Common myeloid progenitor, CD34-positive (primary cell): Measurements from ENCODE around the gene ACOT13.
"Not testable (repeated sequence)": the region's sequence is repeated elsewhere in the genome, so short reads cannot be mapped to it uniquely, and the experiment has no call there.

Experiments used
- CTCF ChIA-PET: fragments of 350-600 bp; sonication (Branson Sonifier 250); formaldehyde crosslinking; loops from one replicate; lab custom pipeline; 2021; ENCODE audit warnings: antibody characterized with exemption; lab: Charles Lee
- POLR2A ChIA-PET: fragments of 350-600 bp; sonication (Branson Sonifier 250); formaldehyde crosslinking; loops from one replicate; lab custom pipeline; 2021; ENCODE audit warnings: antibody characterized with exemption; lab: Charles Lee
- DNase-seq, 3 donors: peaks; one replicate each; pipeline versions ENCODE4 v3.0.0 to v3.0.0-alpha.2; 2013
- H3K27ac ChIP-seq, 2 experiments: 1 replicate in 1 of 2; 2 replicates in 1 of 2; pipeline ENCODE4 v1.7.0; 2013; ENCODE audit warnings: inconsistent platforms in 2 of 2, low read length in 2 of 2, mild to moderate bottlenecking in 2 of 2, low read depth in 1 of 2, moderate library complexity in 1 of 2; ENCODE audit not compliant: severe bottlenecking in 2 of 2, insufficient read depth in 1 of 2, poor library complexity in 1 of 2
- H3K27me3 ChIP-seq, 5 experiments: replicated peaks in 2 of 5; 1 replicate in 3 of 5; 2 replicates in 2 of 5; pipeline versions ENCODE4 v1.6.1 to v1.7.0; 2013; ENCODE audit warnings: low read length in 4 of 5, mild to moderate bottlenecking in 2 of 5, moderate library complexity in 2 of 5, inconsistent platforms in 1 of 5; ENCODE audit not compliant: insufficient read depth in 5 of 5, control insufficient read depth in 4 of 5
- H3K36me3 ChIP-seq, 4 experiments: 1 replicate in 2 of 4; 2 replicates in 2 of 4; pipeline versions ENCODE4 v1.6.1 to v1.7.0; 2013; ENCODE audit warnings: low read length in 3 of 4, control low read depth in 1 of 4, mild to moderate bottlenecking in 1 of 4; ENCODE audit not compliant: control insufficient read depth in 4 of 4, insufficient read depth in 4 of 4
- H3K4me1 ChIP-seq, 4 experiments: 1 replicate in 3 of 4; 2 replicates in 1 of 4; pipeline versions ENCODE4 v1.6.1 to v1.7.1; 2013; ENCODE audit warnings: low read length in 3 of 4, mild to moderate bottlenecking in 3 of 4, control low read depth in 1 of 4, inconsistent platforms in 1 of 4, moderate library complexity in 1 of 4; ENCODE audit not compliant: control insufficient read depth in 4 of 4, insufficient read depth in 4 of 4; ENCODE audit errors: control extremely low read depth in 1 of 4
- H3K4me3 ChIP-seq, 7 experiments: 1 replicate in 4 of 7; 2 replicates in 3 of 7; pipeline versions ENCODE4 v1.5.1 to v1.7.0; 2013; ENCODE audit warnings: mild to moderate bottlenecking in 7 of 7, low read length in 6 of 7, moderate library complexity in 6 of 7, inconsistent platforms in 2 of 7, low read depth in 2 of 7, control low read depth in 1 of 7; ENCODE audit not compliant: insufficient read depth in 4 of 7, control insufficient read depth in 1 of 7; ENCODE audit errors: extremely low read depth in 1 of 7
- H3K9me3 ChIP-seq, 5 experiments: 1 replicate in 4 of 5; 2 replicates in 1 of 5; pipeline versions ENCODE4 v1.6.1 to v1.7.1; 2013; ENCODE audit warnings: low read length in 4 of 5, mild to moderate bottlenecking in 2 of 5, inconsistent platforms in 1 of 5, low read depth in 1 of 5, moderate library complexity in 1 of 5; ENCODE audit not compliant: control insufficient read depth in 4 of 5, insufficient read depth in 2 of 5; ENCODE audit errors: control extremely low read depth in 1 of 5
- WGBS: methylation state at CpG from one replicate; pipeline ENCODE4 v1.1.5; 2013; ENCODE audit not compliant: insufficient coverage; 5-methylcytosine and 5-hydroxymethylcytosine counted together

ACOT13 gene

DNA sequence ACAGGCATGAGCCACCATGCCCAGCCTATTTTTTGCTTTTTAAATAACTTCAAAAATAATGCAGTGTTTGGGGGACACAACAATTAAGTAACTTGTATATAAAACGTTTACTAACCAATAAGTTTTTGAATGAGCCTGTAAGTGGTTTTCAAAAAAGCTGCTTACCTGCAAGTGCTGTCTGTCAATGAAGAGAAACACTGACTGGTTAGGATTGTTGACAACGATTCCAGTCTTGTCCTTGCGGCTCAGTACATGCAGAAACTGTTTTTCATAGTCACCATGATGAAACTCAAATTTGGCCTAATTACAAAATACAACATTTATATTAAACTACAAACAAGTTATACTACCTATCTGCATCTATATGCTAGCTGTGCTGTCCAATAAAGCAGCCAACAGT is 41.7 kb downstream of the ACOT13 start:
- Histone ChIP-seq H3K4me3 (no peak overlapping the region), H3K4me1 (peaks cover 0 to 4% (median 1%) of the 10 kb centered on the region in 4 experiments), H3K27ac (no peak overlapping the region), H3K27me3 (no peaks in the 10 kb centered on the region), H3K9me3 (no peaks in the 10 kb centered on the region), H3K36me3 (peaks cover 32 to 95% (median 65%) of the 10 kb centered on the region in 4 experiments)
- CTCF ChIA-PET = interaction anchor here (1.0 kb wide), 1 partner anchor 38 kb away, joined by 3 read pairs; no protein-coding TSS in a partner anchor
- no peak for DNase-seq
- 96% methylated on average over 3 of the region's 3 CpGs for WGBS
- POLR2A ChIA-PET = no interaction called here

GRCh38 chr6:24709014-24709711 is 42.3 kb downstream of the ACOT13 start:
- Histone ChIP-seq H3K4me3 (no peak overlapping the region), H3K36me3 (peaks cover 31 to 95% (median 64%) of the 10 kb centered on the region in 4 experiments), H3K27ac (no peak overlapping the region), H3K27me3 (no peaks in the 10 kb centered on the region), H3K9me3 (no peaks in the 10 kb centered on the region), H3K4me1 (peaks cover 0 to 4% (median 1%) of the 10 kb centered on the region in 4 experiments)
- no peak for DNase-seq
- WGBS = 88% methylated on average over 1 of the region's 4 CpGs
- ChIA-PET CTCF (interaction anchor here (1.0 to 1.3 kb wide), 2 partner anchors 39 to 58 kb away, joined by 3 to 4 read pairs; no protein-coding TSS in a partner anchor), POLR2A (interaction anchor here (0.6 kb wide), 1 partner anchor 12 kb away, joined by 3 read pairs; no protein-coding TSS in a partner anchor)

DNA sequence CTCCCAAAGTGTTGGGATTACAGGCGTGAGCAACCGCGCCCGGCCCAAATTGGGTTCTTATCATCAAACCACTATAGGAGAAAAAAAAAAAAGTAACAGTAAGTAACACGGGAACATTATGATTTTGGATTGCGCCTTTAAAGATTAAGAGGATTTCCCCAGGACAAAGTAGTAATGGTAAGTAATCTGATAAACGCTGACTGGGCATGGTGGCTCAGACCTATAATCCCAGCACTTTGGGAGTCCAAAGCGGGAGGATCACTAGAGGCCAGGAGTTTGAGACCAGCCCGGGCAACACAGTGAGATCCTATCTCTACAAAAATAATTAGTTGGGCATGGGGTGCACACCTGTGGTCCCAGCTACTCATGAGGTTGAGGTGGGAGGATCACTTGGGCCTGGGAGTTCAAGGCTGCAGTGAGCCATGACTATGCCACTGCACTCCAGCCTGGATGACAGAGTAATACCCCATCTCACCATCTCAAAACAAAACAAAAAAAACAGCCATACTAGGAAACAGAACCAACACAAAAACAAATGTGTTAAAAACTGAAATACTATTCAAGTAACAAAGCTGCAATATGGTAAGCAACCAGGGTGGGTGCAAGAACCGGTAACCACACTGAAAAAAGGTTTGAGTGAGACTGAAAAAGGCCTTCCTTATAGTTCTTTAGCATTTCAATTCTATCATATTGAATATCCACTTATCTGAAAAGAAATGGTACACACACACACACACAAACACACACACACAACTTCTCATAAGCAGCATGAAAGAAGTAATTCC is 43.8 kb downstream of the ACOT13 start:
- no peaks in the 10 kb centered on the region for H3K9me3 ChIP-seq
- no peak overlapping the region for H3K4me3 ChIP-seq
- no peak overlapping the region for H3K27ac ChIP-seq
- 95% methylated on average over 7 of the region's 10 CpGs for WGBS
- peaks cover 0 to 4% (median 1%) of the 10 kb centered on the region in 4 experiments for H3K4me1 ChIP-seq
- POLR2A ChIA-PET = interaction anchor here (0.7 kb wide), 1 partner anchor 21 kb away, joined by 4 read pairs; no protein-coding TSS in a partner anchor
- CTCF ChIA-PET = interaction anchor here (1.3 kb wide), 1 partner anchor 57 kb away, joined by 4 read pairs; no protein-coding TSS in a partner anchor
- DNase-seq = no peak
- H3K27me3 ChIP-seq = no peaks in the 10 kb centered on the region
- peaks cover 27 to 95% (median 64%) of the 10 kb centered on the region in 4 experiments for H3K36me3 ChIP-seq

GRCh38 chr6:24716602-24717148 is 49.8 kb downstream of the ACOT13 start:
- H3K27ac ChIP-seq = peak overlapping the region in 1 of 2 experiments; percentile 68
- peaks cover 9 to 55% (median 34%) of the 10 kb centered on the region in 4 experiments for H3K36me3 ChIP-seq
- H3K4me3 ChIP-seq = peak overlapping the region in 5 of 7 experiments; percentile 11 to 99 (median 89)
- peaks cover 27 to 42% (median 35%) of the 10 kb centered on the region in 4 experiments for H3K4me1 ChIP-seq
- DNase-seq, H3K27me3 ChIP-seq, POLR2A ChIA-PET, H3K9me3 ChIP-seq: not testable (repeated sequence)
- CTCF ChIA-PET = interaction anchor here (2.0 kb wide), 1 partner anchor 49 kb away, joined by 8 read pairs; no protein-coding TSS in a partner anchor
- WGBS = 95% methylated on average over 3 of the region's 7 CpGs

- CTCF ChIA-PET = interaction anchor here (0.7 to 2.0 kb wide), 6 partner anchors 11 to 53 kb away, joined by 3 to 8 read pairs (median 3); no protein-coding TSS in a partner anchor
- peaks cover 27 to 46% (median 36%) of the 10 kb centered on the region in 4 experiments for H3K4me1 ChIP-seq
- no peaks in the 10 kb centered on the region for H3K9me3 ChIP-seq
- H3K4me3 ChIP-seq = peak overlapping the region in 6 of 7 experiments; percentile 89 to 100 (median 96)
- peaks cover 0 to 38% (median 20%) of the 10 kb centered on the region in 4 experiments for H3K36me3 ChIP-seq
- H3K27me3 ChIP-seq = no peaks in the 10 kb centered on the region
- 32% methylated on average over 2 of the region's 8 CpGs for WGBS
- H3K27ac ChIP-seq = peak overlapping the region; percentile 99 to 100
- peak in 1 of 3 donors; percentile 23 for DNase-seq
- POLR2A ChIA-PET = interaction anchor here (0.9 to 1.2 kb wide), 3 partner anchors 52 to 223 kb away, joined by 3 read pairs; partner anchors contain the start of genes ACOT13, ALDH5A1, GMNN and TDP2
Measured at GRCh38 chr6:24718449-24719124, 51.7 kb downstream of the ACOT13 start.
